Measurements from ENCODE around the gene TSHZ2. TPM values are rescaled to one million over a fixed set of nuclear protein-coding genes. Genes with fewer than 3 reads are reported as not detected.

The TSHZ2 gene, protein sequence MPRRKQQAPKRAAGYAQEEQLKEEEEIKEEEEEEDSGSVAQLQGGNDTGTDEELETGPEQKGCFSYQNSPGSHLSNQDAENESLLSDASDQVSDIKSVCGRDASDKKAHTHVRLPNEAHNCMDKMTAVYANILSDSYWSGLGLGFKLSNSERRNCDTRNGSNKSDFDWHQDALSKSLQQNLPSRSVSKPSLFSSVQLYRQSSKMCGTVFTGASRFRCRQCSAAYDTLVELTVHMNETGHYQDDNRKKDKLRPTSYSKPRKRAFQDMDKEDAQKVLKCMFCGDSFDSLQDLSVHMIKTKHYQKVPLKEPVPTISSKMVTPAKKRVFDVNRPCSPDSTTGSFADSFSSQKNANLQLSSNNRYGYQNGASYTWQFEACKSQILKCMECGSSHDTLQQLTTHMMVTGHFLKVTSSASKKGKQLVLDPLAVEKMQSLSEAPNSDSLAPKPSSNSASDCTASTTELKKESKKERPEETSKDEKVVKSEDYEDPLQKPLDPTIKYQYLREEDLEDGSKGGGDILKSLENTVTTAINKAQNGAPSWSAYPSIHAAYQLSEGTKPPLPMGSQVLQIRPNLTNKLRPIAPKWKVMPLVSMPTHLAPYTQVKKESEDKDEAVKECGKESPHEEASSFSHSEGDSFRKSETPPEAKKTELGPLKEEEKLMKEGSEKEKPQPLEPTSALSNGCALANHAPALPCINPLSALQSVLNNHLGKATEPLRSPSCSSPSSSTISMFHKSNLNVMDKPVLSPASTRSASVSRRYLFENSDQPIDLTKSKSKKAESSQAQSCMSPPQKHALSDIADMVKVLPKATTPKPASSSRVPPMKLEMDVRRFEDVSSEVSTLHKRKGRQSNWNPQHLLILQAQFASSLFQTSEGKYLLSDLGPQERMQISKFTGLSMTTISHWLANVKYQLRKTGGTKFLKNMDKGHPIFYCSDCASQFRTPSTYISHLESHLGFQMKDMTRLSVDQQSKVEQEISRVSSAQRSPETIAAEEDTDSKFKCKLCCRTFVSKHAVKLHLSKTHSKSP (N-terminal part only)
- total RNA-seq: 1.1 and 2.6 TPM in 2 replicates

DNA sequence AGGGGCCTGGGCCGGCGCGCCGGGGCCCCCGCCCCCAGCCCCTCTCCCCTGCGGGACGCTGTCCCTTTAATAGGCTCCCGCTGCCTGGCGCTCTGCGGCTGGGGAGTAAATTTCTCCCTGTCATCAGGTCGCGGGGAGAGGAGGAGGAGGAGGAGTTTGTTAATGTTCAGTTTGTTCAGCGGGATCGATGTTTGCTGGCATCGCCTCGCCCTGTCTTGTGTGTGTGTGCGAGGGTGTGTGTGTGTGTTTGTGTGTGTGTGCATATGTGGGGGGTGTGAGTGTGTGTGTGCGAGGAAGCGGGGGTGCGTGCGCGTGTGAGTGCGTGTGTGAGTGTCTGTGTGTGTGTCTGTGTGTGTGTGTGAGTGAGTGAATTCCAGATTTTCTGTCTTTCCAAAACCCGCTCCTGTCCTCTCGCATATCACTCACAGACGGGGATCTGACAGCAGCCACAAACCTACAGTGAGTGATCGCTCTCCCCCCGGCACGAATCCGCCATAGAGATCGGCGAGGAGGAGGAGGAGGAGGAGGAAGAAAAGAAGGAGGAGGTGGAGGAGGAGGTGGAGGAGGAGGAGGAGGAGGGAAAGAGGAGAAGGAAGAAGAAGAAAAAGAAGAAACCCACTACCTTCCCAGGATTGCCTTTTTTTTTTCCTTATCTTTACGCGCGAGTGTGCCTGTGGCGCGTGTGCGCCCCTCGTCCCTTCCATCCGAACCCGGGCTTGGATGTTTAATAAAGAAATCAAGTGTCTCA lies at the start of gene TSHZ2:
TSS of gene TSHZ2 (plus strand) at position 169 of the 748 bp plus-strand sequence. CDS start 936 bp downstream, outside the sequence.

Small RNAs within 50 kb of the gene (small RNA-seq; reads per million reads assigned to genes)
- not detected for gene RF00019
